ENCODE results near the gene CADPS2.

DNA sequence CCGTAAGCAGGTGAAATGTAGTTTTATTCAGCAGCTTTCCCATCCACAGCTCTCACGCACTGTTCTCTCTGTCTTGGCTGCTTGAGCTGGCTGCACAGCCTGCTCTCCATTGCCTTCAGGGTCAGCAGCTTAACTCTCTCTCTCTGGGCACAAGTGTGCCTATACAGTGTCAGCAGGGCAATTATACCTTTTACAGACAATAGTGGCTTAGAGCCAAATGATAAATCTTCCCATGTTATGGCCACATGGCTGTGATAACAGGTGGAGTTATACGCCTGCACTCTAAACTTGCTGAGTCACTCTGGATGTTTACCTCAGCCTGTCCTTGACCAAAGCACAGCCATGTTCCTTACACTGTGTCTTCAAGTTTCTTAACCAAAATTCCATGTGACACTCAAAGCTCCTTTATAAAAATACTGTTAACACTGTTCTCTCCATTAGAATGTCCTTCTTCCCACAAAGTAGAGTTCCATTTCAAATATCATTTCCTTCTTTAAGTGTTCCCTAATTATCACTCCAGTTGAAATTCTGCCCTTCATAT, 193.4 kb downstream of the CADPS2 start:
- no peak for TF ChIP-seq EZH2 (IDR thresholded peaks at IDR 0.05; ENCODE audit: borderline replicate concordance, low read length)
- no peak for TF ChIP-seq CTCF (conservative IDR thresholded peaks at IDR 0.05 in 1 of 2, IDR thresholded peaks at IDR 0.05 in 1 of 2; ENCODE audit: extremely low read depth in 1 of 2, insufficient read depth in 1 of 2, low read depth in 1 of 2, low read length in 2 of 2)
